Cardiac fibroblast (primary cell): ENCODE results near the gene COL12A1.

Experiments used
- DNase-seq, 2 donors: peaks; one replicate each; pipeline versions ENCODE4 v3.0.0 to v3.0.0-alpha.2; 2010; ENCODE audit warnings: low read depth in 2 of 2
- H3K4me3 ChIP-seq, 2 donors: replicated peaks in 1 of 2; 1 replicate in 1 of 2; 2 replicates in 1 of 2; pipeline ENCODE4 v1.5.1; 2011; ENCODE audit warnings: low read depth in 2 of 2, low read length in 2 of 2, mild to moderate bottlenecking in 2 of 2, moderate library complexity in 1 of 2
- TF ChIP-seq, protein P1 (sequence below): IDR thresholded peaks from one replicate; pipeline ENCODE4 v1.5.1; 2011; ENCODE audit warnings: low read depth, mild to moderate bottlenecking, low read length, inconsistent platforms

COL12A1 gene

DNA sequence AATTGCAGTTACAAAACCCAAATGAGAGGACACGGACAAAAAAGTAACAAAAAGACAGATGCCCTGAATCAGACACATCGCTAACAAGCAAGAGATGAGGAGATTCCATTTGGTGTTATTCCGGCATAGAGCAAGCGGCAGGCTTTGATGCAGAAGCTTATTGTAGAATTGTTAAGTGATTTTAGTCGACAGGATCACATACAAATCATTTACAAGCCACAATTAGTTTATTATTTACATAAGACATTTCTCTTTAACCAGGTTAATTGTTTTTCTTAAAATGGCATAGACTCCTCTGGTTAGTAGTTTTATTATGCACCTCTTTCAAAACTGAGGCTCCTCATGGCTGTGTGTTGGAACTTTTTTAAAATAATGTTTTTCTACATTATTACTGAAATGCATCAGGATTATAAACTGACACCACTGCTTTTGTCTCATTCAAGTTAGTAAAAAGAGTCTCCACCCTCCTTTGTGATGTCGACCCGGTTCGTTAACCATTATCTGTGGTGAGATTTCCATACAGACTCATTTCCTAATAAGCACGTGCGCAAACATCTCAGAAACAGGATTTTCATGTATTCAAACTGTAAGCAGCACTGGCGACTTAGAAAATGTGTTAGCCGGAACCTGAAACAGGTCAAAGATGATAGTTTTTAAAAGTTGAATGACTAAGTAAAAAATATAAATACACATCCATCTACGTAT lies 119.8 kb downstream of the COL12A1 start:
- no peak overlapping the region for H3K4me3 ChIP-seq
- TF ChIP-seq, protein P1, sequence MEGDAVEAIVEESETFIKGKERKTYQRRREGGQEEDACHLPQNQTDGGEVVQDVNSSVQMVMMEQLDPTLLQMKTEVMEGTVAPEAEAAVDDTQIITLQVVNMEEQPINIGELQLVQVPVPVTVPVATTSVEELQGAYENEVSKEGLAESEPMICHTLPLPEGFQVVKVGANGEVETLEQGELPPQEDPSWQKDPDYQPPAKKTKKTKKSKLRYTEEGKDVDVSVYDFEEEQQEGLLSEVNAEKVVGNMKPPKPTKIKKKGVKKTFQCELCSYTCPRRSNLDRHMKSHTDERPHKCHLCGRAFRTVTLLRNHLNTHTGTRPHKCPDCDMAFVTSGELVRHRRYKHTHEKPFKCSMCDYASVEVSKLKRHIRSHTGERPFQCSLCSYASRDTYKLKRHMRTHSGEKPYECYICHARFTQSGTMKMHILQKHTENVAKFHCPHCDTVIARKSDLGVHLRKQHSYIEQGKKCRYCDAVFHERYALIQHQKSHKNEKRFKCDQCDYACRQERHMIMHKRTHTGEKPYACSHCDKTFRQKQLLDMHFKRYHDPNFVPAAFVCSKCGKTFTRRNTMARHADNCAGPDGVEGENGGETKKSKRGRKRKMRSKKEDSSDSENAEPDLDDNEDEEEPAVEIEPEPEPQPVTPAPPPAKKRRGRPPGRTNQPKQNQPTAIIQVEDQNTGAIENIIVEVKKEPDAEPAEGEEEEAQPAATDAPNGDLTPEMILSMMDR, result no peak
- no peak for DNase-seq

DNA sequence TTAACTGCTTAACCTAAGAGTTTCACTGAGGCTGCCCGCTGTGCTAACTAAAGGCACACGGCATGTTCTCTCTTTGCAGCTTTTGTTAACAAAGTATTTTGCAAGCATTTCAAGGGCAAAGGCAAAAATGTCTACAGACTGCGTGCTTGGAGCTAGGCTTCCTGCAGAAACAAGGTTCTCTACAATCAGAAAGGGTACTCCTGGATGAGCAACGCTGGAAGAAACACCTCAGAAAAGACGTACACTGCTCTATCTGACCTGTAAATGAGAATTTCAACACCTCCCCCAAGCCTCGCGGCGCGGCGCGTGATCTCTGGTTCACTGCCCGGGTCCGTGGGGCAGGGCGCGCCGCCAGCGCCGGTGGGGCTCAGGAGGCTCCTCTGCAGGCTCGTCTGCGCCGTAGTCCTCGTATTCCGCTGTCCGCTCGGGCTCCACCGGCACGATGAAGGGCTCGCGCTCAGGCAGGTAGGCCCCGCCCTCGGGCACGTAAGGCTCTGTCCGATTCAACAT lies 120.9 kb downstream of the COL12A1 start:
- TF ChIP-seq, protein P1, result no peak
- no peak overlapping the region for H3K4me3 ChIP-seq
- no peak for DNase-seq

DNA sequence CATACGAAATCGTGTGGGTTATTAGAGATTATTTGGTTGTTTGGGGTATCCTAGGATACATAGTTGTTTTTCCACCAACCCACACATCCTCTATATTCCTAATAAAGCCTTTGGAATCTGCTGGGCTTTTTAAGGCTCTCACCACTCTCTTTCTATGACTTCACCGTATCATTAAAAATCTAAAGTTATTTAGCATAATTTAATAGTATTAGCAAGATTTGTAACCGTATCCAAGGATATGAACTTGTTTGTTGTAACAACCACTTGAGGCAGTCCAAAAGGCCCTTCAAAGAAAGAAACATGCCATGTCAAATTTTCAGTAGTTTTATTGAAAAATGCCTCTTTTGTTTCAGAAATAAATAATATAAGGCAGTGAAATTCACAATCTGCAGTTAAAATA lies 121.8 kb downstream of the COL12A1 start:
- TF ChIP-seq, protein P1, result no peak
- no peak for DNase-seq
- H3K4me3 ChIP-seq, result no peak overlapping the region

DNA sequence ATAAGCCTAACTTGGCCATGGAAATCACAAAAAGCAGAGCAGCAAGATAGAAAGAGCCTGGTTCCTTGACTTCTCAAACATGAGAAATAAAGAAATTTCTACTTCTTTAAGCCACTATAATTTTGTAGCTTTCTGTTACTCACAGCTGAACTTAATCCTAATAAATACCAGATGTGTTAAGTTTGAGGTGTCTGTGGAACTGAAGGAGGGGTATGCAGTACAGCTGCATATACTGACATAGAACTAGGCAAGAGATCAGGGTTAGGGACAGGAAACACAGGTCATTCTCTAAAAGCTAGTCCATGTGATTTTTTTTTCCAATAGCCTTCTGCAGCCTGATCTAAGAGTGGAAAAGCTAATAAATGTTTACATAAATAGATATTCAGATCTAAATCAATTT lies 123.9 kb downstream of the COL12A1 start:
- no peak overlapping the region for H3K4me3 ChIP-seq
- TF ChIP-seq, protein P1, result no peak
- no peak for DNase-seq

DNA sequence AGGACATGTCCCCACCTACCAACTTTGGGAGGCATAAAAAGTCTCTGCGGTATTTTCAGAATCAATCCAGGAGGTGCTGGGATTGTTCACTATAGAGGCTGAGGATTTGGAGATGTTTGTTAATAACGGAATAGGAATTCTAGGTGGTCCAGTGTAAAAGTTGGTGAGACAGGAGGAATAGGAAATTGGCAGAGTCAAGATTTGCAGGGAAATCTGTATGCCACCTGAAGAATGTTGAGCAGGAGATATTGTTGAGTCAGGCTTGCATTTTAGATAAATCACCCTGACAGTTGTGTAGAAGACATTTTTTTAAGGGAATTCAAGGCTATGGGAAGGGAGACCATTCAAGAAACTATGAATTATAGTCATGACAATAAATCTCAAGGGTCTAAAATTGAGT lies 124.8 kb downstream of the COL12A1 start:
- TF ChIP-seq, protein P1, result no peak
- H3K4me3 ChIP-seq, result no peak overlapping the region
- no peak for DNase-seq

DNA sequence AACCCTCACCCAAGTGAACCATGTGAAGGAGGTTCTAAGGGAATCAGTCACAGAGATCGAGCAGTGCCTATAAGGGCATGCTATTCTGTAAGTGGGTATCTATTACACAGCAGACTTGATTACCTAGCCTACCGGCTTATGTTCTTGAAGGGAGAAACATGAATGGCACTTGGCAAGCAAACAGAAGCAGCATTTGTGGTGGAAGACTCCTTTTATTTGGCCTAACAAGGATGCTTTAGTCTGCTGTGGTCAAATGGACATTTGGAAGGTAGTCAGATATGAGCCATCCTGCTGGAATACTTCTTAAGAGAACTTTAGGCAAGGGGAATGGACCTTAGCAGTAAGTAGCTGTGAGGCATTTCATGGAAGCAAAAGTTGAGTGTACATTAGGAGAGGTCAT lies 126.3 kb downstream of the COL12A1 start:
- TF ChIP-seq, protein P1, result no peak
- H3K4me3 ChIP-seq, result no peak overlapping the region
- no peak for DNase-seq

DNA sequence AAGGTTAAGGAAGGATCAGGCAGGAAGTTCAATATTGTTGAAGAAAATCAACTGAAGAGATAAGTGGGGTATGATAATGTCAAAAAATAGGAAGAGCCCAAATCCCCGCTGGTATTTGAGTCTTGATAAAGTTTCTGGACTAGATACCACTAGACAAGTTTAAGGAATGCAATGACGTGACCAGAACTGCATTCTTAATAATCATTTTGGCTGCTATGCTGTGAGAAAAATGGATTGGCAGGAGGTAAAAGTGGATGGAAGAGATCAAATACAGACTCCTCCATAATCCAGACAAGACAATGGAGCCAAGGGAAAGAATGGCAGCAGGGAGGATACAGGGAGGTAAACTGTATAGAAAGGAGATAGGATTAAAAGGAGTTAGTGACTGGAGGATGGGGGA lies 128.2 kb downstream of the COL12A1 start:
- peak in 1 of 2 donors; percentile 14 for DNase-seq
- TF ChIP-seq, protein P1, result no peak
- H3K4me3 ChIP-seq, result no peak overlapping the region
